Fibroblast of mammary gland (primary cell): ENCODE results near the gene TSPO2.

Experiments used
- DNase-seq: peaks from one replicate; pipeline ENCODE4 v3.0.0-alpha.2; 2010; ENCODE audit warnings: low read depth
- H3K4me3 ChIP-seq: 2 replicates; pipeline ENCODE4 v1.5.1; 2011; ENCODE audit warnings: low read depth, mild to moderate bottlenecking, low read length, moderate library complexity; ENCODE audit not compliant: control insufficient read depth
- TF ChIP-seq, protein P1 (sequence below): conservative IDR thresholded peaks from 2 replicates; pipeline ENCODE4 v1.5.1; 2011; ENCODE audit warnings: low read depth, low read length, inconsistent platforms; ENCODE audit not compliant: control insufficient read depth, insufficient read depth

Gene TSPO2

DNA sequence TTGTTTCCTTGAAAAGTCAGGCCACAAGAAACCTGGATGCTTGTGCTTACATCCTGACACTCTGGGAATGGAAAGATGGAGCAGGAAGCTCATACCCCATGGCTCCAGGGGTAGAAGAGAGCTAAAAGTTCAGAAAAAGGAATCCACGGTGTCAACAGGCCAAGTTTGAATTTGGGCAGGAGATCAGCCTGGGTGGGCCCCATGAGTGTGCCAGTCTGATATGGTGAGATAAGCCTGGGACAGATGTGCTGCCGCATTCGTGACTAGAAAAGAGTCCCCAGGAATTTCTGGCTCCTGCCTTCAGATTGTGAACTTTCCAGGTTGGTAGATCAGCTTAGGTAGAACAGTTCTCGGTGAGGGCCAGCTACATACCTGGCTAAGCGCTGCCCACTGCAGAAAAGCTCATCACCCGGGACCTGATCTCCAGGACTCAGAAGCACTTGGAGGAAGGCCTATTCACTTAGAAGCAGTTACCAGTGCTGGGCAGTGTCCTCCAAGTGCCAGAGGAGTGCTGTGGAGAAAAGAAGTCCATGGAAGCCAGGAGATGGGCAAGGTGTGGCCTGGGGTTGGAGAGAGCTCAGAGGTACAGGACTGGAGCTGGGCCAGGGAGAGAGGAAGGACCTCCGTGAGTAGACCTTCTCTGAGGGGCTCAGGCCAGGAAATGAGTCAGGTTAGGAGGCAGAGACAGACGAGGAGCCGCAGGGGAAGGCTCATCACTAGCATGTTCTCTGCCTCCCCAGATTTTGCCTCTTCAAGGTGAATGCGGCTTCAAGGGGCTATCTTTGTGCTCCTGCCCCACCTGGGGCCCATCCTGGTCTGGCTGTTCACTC is at the start of gene TSPO2:
Gene TSPO2 (plus strand): TSS at position 242 of the 830 bp plus-strand sequence. CDS start 519 bp downstream, at position 761.
- TF ChIP-seq, protein P1, sequence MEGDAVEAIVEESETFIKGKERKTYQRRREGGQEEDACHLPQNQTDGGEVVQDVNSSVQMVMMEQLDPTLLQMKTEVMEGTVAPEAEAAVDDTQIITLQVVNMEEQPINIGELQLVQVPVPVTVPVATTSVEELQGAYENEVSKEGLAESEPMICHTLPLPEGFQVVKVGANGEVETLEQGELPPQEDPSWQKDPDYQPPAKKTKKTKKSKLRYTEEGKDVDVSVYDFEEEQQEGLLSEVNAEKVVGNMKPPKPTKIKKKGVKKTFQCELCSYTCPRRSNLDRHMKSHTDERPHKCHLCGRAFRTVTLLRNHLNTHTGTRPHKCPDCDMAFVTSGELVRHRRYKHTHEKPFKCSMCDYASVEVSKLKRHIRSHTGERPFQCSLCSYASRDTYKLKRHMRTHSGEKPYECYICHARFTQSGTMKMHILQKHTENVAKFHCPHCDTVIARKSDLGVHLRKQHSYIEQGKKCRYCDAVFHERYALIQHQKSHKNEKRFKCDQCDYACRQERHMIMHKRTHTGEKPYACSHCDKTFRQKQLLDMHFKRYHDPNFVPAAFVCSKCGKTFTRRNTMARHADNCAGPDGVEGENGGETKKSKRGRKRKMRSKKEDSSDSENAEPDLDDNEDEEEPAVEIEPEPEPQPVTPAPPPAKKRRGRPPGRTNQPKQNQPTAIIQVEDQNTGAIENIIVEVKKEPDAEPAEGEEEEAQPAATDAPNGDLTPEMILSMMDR = no peak

GRCh38 chr6:40992746-40993145 is 49.5 kb upstream of the TSPO2 start:
- no peak overlapping the region for H3K4me3 ChIP-seq
- TF ChIP-seq, protein P1 = no peak
- DNase-seq = no peak

More for the DNA sequence above, at the start of gene TSPO2:
- no peak for DNase-seq
- no peak within 1 kb of the TSS for H3K4me3 ChIP-seq

DNA sequence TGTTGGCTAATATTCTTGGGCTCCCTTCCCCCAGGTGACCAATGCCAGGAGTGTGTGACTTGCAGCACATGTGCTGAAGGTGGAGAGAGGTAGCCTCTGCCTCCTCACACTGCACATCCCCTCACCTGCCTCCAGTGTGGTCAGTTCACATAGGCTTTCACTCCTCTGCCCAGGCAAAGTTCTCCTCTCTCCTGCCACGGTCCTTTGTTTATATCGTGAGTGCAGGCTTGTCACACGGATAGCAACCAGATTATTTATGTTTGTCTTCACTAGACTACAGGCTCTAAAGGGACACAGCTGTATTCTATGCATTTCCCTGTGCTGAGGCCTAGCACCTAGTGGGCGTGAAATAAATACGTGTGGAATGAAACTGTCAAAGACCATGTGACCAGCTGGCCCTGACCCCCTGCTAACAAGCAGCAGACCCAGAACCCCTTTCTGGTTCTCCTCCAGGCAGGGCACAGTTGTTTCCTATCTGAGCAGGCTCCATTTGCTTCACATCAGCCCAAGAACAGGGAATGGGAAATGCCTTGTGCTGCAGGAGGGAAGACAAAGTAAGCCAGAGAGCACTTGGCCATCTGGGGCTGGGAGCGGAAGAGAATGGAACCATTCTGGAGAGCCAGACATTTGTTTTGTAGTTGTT is 45.6 kb upstream of the TSPO2 start:
- no peak overlapping the region for H3K4me3 ChIP-seq
- TF ChIP-seq, protein P1 = no peak
- no peak for DNase-seq

DNA sequence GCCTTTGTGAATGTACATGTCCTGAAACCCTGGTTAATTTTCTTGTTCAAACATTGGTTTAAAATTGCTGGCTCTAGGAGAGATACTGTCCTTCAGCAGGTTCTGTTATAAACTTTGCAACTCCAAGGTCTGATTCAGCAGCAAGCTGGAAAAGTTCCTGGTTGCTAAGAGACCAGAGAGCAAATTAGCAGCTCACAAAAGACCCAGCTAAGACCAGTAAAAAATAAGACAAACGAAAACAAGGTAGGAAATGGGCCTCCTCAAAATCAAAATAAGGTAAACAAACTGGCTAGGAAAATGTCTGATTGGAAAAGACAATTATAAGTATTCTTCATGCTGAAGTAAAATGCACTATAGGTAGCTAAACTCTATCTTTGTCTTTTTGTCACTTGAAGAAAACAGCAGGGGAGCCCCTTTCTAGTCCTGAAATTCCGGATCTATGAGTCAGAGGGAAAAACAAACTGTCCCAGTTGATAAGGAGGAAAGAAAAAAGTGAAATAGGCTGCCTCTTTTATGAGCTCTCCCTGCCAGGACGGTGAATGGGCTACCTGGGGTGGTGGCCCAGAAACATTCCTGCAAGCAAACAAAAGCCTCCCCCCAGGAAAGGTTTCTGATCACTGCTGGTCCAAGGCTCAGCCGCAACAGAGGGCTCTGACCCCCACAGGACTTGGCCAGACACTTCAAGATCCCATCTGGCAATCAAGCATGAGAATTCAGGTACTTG is 44.9 kb upstream of the TSPO2 start:
- TF ChIP-seq, protein P1 = no peak
- peak; percentile 34 for DNase-seq
- no peak overlapping the region for H3K4me3 ChIP-seq

DNA sequence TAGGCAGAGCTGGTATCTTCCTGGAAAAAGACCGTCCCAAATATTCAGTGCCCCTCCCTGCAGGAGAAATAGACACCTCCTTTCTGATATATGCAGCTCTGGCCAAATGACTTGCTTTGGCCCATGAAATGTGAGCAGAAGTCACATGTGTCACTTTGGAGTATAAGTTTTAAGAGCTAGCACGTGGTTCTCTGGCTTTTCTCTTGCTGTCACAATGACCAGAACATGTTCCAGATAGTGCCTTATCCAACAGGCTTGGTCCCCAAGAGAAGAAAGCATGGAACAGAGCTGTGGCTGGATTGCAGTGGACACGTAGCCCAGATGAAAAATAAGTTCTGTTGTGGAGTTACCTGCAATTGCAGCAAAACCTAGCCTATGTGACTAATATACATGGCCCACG is 43.6 kb upstream of the TSPO2 start:
- no peak for DNase-seq

DNA sequence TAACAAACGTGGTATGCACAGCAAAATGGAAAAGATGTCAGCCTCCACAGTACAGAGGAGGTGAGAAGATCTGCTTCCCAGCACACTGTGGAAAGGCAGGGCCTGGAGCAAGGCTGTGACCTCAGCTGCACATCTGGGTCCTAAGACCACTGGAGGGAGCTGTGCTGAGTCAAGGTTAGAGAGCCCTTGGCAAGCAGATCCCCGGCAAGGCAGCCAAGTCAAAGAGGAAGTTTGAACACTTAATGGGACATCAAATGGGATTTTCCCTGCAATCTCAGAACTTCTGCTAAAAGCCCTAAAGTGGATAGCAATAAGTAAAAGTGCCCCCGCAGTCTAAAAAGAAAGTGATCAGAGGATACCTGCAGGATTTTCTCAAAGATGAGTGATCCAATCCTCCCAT is 42.7 kb upstream of the TSPO2 start:
- DNase-seq = peak; percentile 74
- H3K4me3 ChIP-seq = no peak overlapping the region
- TF ChIP-seq, protein P1 = peak; percentile 53

More for the DNA sequence above, 43.6 kb upstream of the TSPO2 start:
- TF ChIP-seq, protein P1 = no peak
- no peak overlapping the region for H3K4me3 ChIP-seq
